CD4-positive, alpha-beta T cell treated with Interleukin-15 for 1 hour (primary cell): Measurements from ENCODE around the gene MARCHF6.
"Not testable (repeated sequence)": the region's sequence is repeated elsewhere in the genome, so short reads cannot be mapped to it uniquely, and the experiment has no call there.

Source experiments
- DNase-seq: peaks from one replicate; pipeline ENCODE4 v3.0.0-alpha.2; 2020

The MARCHF6 gene

GRCh38 chr5:10387690-10388089 lies 34.2 kb downstream of the MARCHF6 start:
- no peak for DNase-seq

- no peak for DNase-seq
Measured at GRCh38 chr5:10391130-10391529, 37.6 kb downstream of the MARCHF6 start.

GRCh38 chr5:10392567-10393328 lies 39.3 kb downstream of the MARCHF6 start:
- DNase-seq = not testable (repeated sequence)

GRCh38 chr5:10393491-10393890 lies 40.0 kb downstream of the MARCHF6 start:
- no peak for DNase-seq

- no peak for DNase-seq
Measured at GRCh38 chr5:10396552-10396951, 43.1 kb downstream of the MARCHF6 start.

GRCh38 chr5:10399839-10400238 lies 46.3 kb downstream of the MARCHF6 start:
- DNase-seq = no peak

- DNase-seq = no peak
Measured at GRCh38 chr5:10400411-10400810, 46.9 kb downstream of the MARCHF6 start.

GRCh38 chr5:10400831-10401230 lies 47.3 kb downstream of the MARCHF6 start:
- no peak for DNase-seq

GRCh38 chr5:10401498-10401897 lies 48.0 kb downstream of the MARCHF6 start:
- no peak for DNase-seq
